ENCODE results near the gene TP53AIP1.

Gene TP53AIP1

GRCh38 chr11:128906185-128907050 is 36.3 kb downstream of the TP53AIP1 start:
- in situ Hi-C loops (cut with MboI; ENCODE audit: low sequenced_read_pairs): no loop called here

- in situ Hi-C loops (cut with MboI; ENCODE audit: low sequenced_read_pairs): no loop called here
These were observed 37.1 kb downstream of the TP53AIP1 start for GRCh38 chr11:128905345-128906184.

- in situ Hi-C loops (cut with MboI; ENCODE audit: low sequenced_read_pairs): no loop called here
These were observed 37.9 kb downstream of the TP53AIP1 start for GRCh38 chr11:128904656-128905344.

GRCh38 chr11:128904303-128904655 is 38.4 kb downstream of the TP53AIP1 start:
- in situ Hi-C loops (cut with MboI; ENCODE audit: low sequenced_read_pairs): no loop called here

GRCh38 chr11:128903248-128904061 is 39.2 kb downstream of the TP53AIP1 start:
- in situ Hi-C loops (cut with MboI; ENCODE audit: low sequenced_read_pairs): no loop called here

- in situ Hi-C loops (cut with MboI; ENCODE audit: low sequenced_read_pairs): no loop called here
These were observed 40.1 kb downstream of the TP53AIP1 start for GRCh38 chr11:128902515-128903066.

- in situ Hi-C loops (cut with MboI; ENCODE audit: low sequenced_read_pairs): no loop called here
These were observed 40.8 kb downstream of the TP53AIP1 start for GRCh38 chr11:128901653-128902514.

- in situ Hi-C loops (cut with MboI; ENCODE audit: low sequenced_read_pairs): no loop called here
These were observed 42.2 kb downstream of the TP53AIP1 start for GRCh38 chr11:128900468-128900867.

GRCh38 chr11:128898580-128899344 is 43.9 kb downstream of the TP53AIP1 start:
- in situ Hi-C loops (cut with MboI; ENCODE audit: low sequenced_read_pairs): no loop called here

- in situ Hi-C loops (cut with MboI; ENCODE audit: low sequenced_read_pairs): no loop called here
These were observed 44.8 kb downstream of the TP53AIP1 start for GRCh38 chr11:128897826-128898225.

GRCh38 chr11:128896356-128896755 is 46.3 kb downstream of the TP53AIP1 start:
- in situ Hi-C loops (cut with MboI; ENCODE audit: low sequenced_read_pairs): no loop called here

- in situ Hi-C loops (cut with MboI; ENCODE audit: low sequenced_read_pairs): no loop called here
These were observed 47.1 kb downstream of the TP53AIP1 start for GRCh38 chr11:128895526-128895925.

- in situ Hi-C loops (cut with MboI; ENCODE audit: low sequenced_read_pairs): no loop called here
These were observed 48.0 kb downstream of the TP53AIP1 start for GRCh38 chr11:128894685-128895084.

- in situ Hi-C loops (cut with MboI; ENCODE audit: low sequenced_read_pairs): no loop called here
These were observed 48.4 kb downstream of the TP53AIP1 start for GRCh38 chr11:128894286-128894681.

GRCh38 chr11:128893578-128894285 is 48.9 kb downstream of the TP53AIP1 start:
- in situ Hi-C loops (cut with MboI; ENCODE audit: low sequenced_read_pairs): no loop called here

GRCh38 chr11:128892866-128893565 is 49.7 kb downstream of the TP53AIP1 start:
- in situ Hi-C loops (cut with MboI; ENCODE audit: low sequenced_read_pairs): no loop called here

- in situ Hi-C loops (cut with MboI; ENCODE audit: low sequenced_read_pairs): no loop called here
These were observed 50.7 kb downstream of the TP53AIP1 start for GRCh38 chr11:128891913-128892398.

Measured in HL-60/S4 (cell line).